Keratinocyte (primary cell): Measurements from ENCODE around the gene THAP6. TPM values are rescaled to one million over a fixed set of nuclear protein-coding genes. Genes with fewer than 3 reads are reported as not detected.

Source experiments
- DNase-seq: peaks from one replicate; pipeline ENCODE4 v3.0.0-alpha.2; 2011; ENCODE audit warnings: low read depth, missing footprints, low spot score
- FAIRE-seq: peaks from 2 replicates; lab custom pipeline; 2011; peaks lifted over from hg19 to GRCh38; lab: Jason Lieb, UNC
- H2AFZ ChIP-seq: 2 replicates; pipeline ENCODE4 v1.6.0; 2012; ENCODE audit warnings: low read length, control low read depth, inconsistent platforms; ENCODE audit not compliant: control insufficient read depth
- H3K27ac ChIP-seq: 2 replicates; pipeline ENCODE4 v1.5.1; 2011; ENCODE audit warnings: low read length; ENCODE audit not compliant: control insufficient read depth, insufficient read depth
- H3K27me3 ChIP-seq: 3 replicates; pipeline ENCODE4 v1.6.0; 2011; ENCODE audit warnings: low read length; ENCODE audit not compliant: control insufficient read depth, insufficient read depth; ENCODE audit errors: extremely low read depth
- H3K36me3 ChIP-seq, 2 experiments: 2 replicates in 1 of 2; 3 replicates in 1 of 2; pipeline ENCODE4 v1.5.1; 2011; ENCODE audit warnings: low read length in 2 of 2, mild to moderate bottlenecking in 1 of 2; ENCODE audit not compliant: control insufficient read depth in 2 of 2, insufficient read depth in 2 of 2; ENCODE audit errors: extremely low read depth in 1 of 2
- H3K4me1 ChIP-seq: 3 replicates; pipeline ENCODE4 v1.5.1; 2011; ENCODE audit warnings: low read length; ENCODE audit not compliant: control insufficient read depth, insufficient read depth; ENCODE audit errors: extremely low read depth
- H3K4me2 ChIP-seq: 3 replicates; pipeline ENCODE4 v1.6.0; 2011; ENCODE audit warnings: low read depth, low read length; ENCODE audit not compliant: control insufficient read depth, insufficient read depth; ENCODE audit errors: extremely low read depth
- H3K4me3 ChIP-seq, 3 experiments: fragments of 200-600 bp in 1 of 3; sonication (generic) in 1 of 3; 2 replicates in 2 of 3; 3 replicates in 1 of 3; pipeline ENCODE4 v1.5.1; 2011 to 2016; ENCODE audit warnings: low read length in 3 of 3, mild to moderate bottlenecking in 3 of 3, control low read depth in 2 of 3, inconsistent platforms in 1 of 3, low read depth in 1 of 3, mixed read lengths in 1 of 3, mixed run types in 1 of 3, moderate library complexity in 1 of 3; ENCODE audit not compliant: control insufficient read depth in 2 of 3, insufficient read depth in 2 of 3; ENCODE audit errors: extremely low read depth in 1 of 3
- H3K79me2 ChIP-seq: 2 replicates; pipeline ENCODE4 v1.6.0; 2012; ENCODE audit warnings: low read length; ENCODE audit not compliant: control insufficient read depth, insufficient read depth
- H3K9ac ChIP-seq: 3 replicates; pipeline ENCODE4 v1.6.0; 2011; ENCODE audit warnings: low read length; ENCODE audit not compliant: control insufficient read depth, insufficient read depth; ENCODE audit errors: extremely low read depth
- H3K9me1 ChIP-seq: 3 replicates; pipeline ENCODE4 v1.6.0; 2011; ENCODE audit warnings: low read length; ENCODE audit not compliant: control insufficient read depth, insufficient read depth; ENCODE audit errors: extremely low read depth
- H3K9me3 ChIP-seq: 2 replicates; pipeline ENCODE4 v1.5.1; 2012; ENCODE audit warnings: low read depth, low read length; ENCODE audit not compliant: control insufficient read depth
- H4K20me1 ChIP-seq: 3 replicates; pipeline ENCODE4 v1.6.0; 2011; ENCODE audit warnings: low read length; ENCODE audit not compliant: control insufficient read depth, insufficient read depth; ENCODE audit errors: extremely low read depth
- EZH2 ChIP-seq: IDR thresholded peaks from one replicate; pipeline ENCODE4 v1.6.1; 2012; ENCODE audit warnings: inconsistent platforms, mild to moderate bottlenecking, low read length, moderate library complexity
- dilution Hi-C: fragments of 300-500 bp; cut with MboI; formaldehyde crosslinking; loops from one replicate; pipeline ENCODE4 v1.7.0; 2020; ENCODE audit warnings: low sequenced_read_pairs; ENCODE audit not compliant: extremely low pct_ligation_motif_present
- polyA plus RNA-seq, 5 experiments: library from polyadenylated mRNA; depleted of rRNA in 3 of 5; stranded (reverse) in 3 of 5; stranded (forward) in 1 of 5; unstranded in 1 of 5; fragments of >200 nt; gene quantifications; 1 replicate in 1 of 5; 2 replicates in 3 of 5; 3 replicates in 1 of 5; pipeline versions ENCODE4 v1.2.1 to v1.2.3, GENCODE V29; 2011 to 2012; ENCODE audit warnings: missing spikeins in 2 of 5, low read depth in 1 of 5, low replicate concordance in 1 of 5
- TF ChIP-seq, protein P1 (sequence below), 3 experiments: IDR thresholded peaks in 1 of 3; conservative IDR thresholded peaks in 1 of 3; optimal IDR thresholded peaks in 1 of 3; 2 replicates in 2 of 3; 3 replicates in 1 of 3; pipeline versions ENCODE3 to v1.5.1; 2011; ENCODE audit warnings: low read length in 3 of 3, mild to moderate bottlenecking in 3 of 3, moderate library complexity in 2 of 3, control low read depth in 1 of 3, inconsistent platforms in 1 of 3; ENCODE audit not compliant: insufficient read depth in 2 of 3; ENCODE audit errors: extremely low read depth in 1 of 3

The THAP6 gene
- polyA plus RNA-seq, 1 donor (not counting 4 experiments of a cell fraction or from before 2014, with no cell fraction given): 11.9 TPM

DNA sequence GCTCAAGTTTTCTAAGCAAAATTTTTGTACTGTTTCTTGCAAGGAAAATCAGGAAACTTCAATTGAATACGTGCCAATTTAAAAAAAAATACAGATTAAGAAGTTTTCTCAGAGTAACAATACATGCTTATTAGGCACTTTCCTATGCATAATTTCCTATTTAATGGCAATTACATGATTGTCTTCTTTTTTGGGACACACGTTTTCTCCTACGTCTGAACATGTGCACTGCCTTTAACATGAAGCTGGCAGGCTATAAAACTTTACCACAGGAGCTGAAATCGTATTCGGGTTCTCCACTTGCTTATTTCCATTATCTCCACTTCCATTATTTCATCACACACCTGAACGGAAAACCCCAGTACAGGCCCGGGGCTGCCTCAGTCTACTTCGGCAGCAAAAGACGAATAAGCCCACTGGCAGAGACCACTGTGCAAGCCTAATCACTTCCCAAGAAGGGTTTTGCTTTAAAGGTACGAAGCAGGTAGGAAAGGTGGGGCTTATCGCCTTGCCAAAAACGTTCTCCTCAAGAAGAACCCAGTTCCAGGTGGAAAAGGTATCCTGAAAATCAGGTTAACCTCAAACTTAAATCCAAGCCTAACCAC lies 645 bp upstream of the THAP6 start:
- Histone ChIP-seq H3K9me3 (no peaks in the 10 kb centered on the region), H3K4me3 (peak overlapping the region; percentile 58 to 93 (median 84)), H3K79me2 (peaks cover 50% of the 10 kb centered on the region), H3K27me3 (no peaks in the 10 kb centered on the region), H2AFZ (peak overlapping the region; percentile 95), H3K36me3 (no peaks in the 10 kb centered on the region), H3K4me1 (peaks cover 29% of the 10 kb centered on the region), H3K9me1 (peaks cover 2% of the 10 kb centered on the region), H4K20me1 (no peaks in the 10 kb centered on the region), H3K4me2 (peak overlapping the region; percentile 93), H3K27ac (peak overlapping the region; percentile 92), H3K9ac (peak overlapping the region; percentile 93)
- FAIRE-seq (no peak), DNase-seq (no peak)
- TF ChIP-seq EZH2: no peak
- TF ChIP-seq, protein P1, sequence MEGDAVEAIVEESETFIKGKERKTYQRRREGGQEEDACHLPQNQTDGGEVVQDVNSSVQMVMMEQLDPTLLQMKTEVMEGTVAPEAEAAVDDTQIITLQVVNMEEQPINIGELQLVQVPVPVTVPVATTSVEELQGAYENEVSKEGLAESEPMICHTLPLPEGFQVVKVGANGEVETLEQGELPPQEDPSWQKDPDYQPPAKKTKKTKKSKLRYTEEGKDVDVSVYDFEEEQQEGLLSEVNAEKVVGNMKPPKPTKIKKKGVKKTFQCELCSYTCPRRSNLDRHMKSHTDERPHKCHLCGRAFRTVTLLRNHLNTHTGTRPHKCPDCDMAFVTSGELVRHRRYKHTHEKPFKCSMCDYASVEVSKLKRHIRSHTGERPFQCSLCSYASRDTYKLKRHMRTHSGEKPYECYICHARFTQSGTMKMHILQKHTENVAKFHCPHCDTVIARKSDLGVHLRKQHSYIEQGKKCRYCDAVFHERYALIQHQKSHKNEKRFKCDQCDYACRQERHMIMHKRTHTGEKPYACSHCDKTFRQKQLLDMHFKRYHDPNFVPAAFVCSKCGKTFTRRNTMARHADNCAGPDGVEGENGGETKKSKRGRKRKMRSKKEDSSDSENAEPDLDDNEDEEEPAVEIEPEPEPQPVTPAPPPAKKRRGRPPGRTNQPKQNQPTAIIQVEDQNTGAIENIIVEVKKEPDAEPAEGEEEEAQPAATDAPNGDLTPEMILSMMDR (optimal IDR thresholded peaks at IDR 0.05 in 1 of 3, IDR thresholded peaks at IDR 0.05 in 1 of 3, conservative IDR thresholded peaks at IDR 0.05 in 1 of 3; ENCODE audit: extremely low read depth in 1 of 3, insufficient read depth in 2 of 3, low read length in 3 of 3): no peak
- dilution Hi-C loops: no loop called here

DNA sequence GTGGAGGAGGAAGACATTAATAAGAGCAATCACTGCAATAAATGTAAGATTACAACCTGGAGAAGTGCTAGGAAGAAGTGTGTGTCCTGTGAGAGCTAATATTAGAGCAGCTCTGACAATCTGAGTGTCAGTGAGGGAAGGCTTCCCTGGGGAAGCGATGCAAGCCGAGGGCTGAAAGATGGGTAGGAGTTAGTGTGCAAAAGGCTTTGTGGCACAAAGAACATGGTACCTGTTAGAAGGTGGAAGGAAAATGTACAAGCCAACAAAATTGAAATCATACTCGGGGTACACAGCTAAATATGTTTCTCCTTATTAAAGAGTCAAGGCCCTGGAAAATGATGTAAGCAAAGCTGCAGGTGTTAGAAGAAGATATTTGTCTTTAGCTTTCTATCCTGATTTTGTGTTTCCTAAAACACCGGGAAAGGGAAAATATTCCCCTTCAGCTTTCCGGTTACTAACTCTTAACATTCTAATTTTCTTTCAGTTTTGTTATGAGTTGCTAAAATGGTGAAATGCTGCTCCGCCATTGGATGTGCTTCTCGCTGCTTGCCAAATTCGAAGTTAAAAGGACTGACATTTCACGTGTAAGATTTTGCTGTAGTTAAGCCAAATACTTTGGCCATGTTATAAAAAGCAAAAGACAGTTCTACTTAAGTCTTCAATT lies 808 bp downstream of the THAP6 start:
- H3K9ac ChIP-seq: peak overlapping the region; percentile 93
- no peak for FAIRE-seq
- H3K79me2 ChIP-seq: peaks cover 39% of the 10 kb centered on the region
- H3K9me3 ChIP-seq: no peaks in the 10 kb centered on the region
- H3K4me2 ChIP-seq: peak overlapping the region; percentile 93
- peak overlapping the region; percentile 95 for H2AFZ ChIP-seq
- peaks cover 2% of the 10 kb centered on the region for H3K9me1 ChIP-seq
- DNase-seq: no peak
- peak overlapping the region; percentile 58 to 93 (median 84) for H3K4me3 ChIP-seq
- dilution Hi-C loops: no loop called here
- H3K36me3 ChIP-seq: peaks cover 0 to 1% of the 10 kb centered on the region in 2 experiments
- TF ChIP-seq EZH2: no peak
- TF ChIP-seq, protein P1 (optimal IDR thresholded peaks at IDR 0.05 in 1 of 3, IDR thresholded peaks at IDR 0.05 in 1 of 3, conservative IDR thresholded peaks at IDR 0.05 in 1 of 3; ENCODE audit: extremely low read depth in 1 of 3, insufficient read depth in 2 of 3, low read length in 3 of 3): no peak
- peak overlapping the region; percentile 92 for H3K27ac ChIP-seq
- H3K4me1 ChIP-seq: peaks cover 29% of the 10 kb centered on the region
- no peaks in the 10 kb centered on the region for H4K20me1 ChIP-seq
- H3K27me3 ChIP-seq: no peaks in the 10 kb centered on the region
